Calu3 (cell line): Measurements from ENCODE around the gene S1PR4. TPM values are rescaled to one million over a fixed set of nuclear protein-coding genes. Genes with fewer than 3 reads are reported as not detected.

ENCODE experiments used
- BruUV-seq: library from RNA; stranded (reverse); fragments of 400-500 nt; replicated peaks from 2 replicates; lab custom pipeline; 2021; lab: Mats Ljungman, UMichigan
- CTCF ChIA-PET: fragments of 300-600 bp; sonication (Branson Sonifier 250); formaldehyde crosslinking; loops from one replicate; lab custom pipeline; 2022; ENCODE audit warnings: antibody characterized with exemption; lab: Charles Lee
- DNase-seq: peaks from one replicate; pipeline ENCODE4 v3.0.0; 2022
- H3K27ac Mint-ChIP-seq: one replicate; pipeline ENCODE4 v1.8.0; 2022; ENCODE audit warnings: mixed read lengths; ENCODE audit not compliant: unreplicated experiment
- H3K27me3 Mint-ChIP-seq: one replicate; pipeline ENCODE4 v1.8.0; 2022; ENCODE audit warnings: mixed read lengths; ENCODE audit not compliant: unreplicated experiment
- H3K36me3 Mint-ChIP-seq: one replicate; pipeline ENCODE4 v1.8.0; 2022; ENCODE audit warnings: mild to moderate bottlenecking, moderate library complexity, mixed read lengths; ENCODE audit not compliant: insufficient read depth, unreplicated experiment
- H3K4me1 Mint-ChIP-seq: one replicate; pipeline ENCODE4 v1.8.0; 2022; ENCODE audit warnings: mild to moderate bottlenecking, low read depth, mixed read lengths; ENCODE audit not compliant: unreplicated experiment
- H3K4me3 Mint-ChIP-seq: one replicate; pipeline ENCODE4 v1.8.0; 2022; ENCODE audit warnings: mild to moderate bottlenecking, low read depth, moderate library complexity, mixed read lengths; ENCODE audit not compliant: unreplicated experiment
- H3K9me3 Mint-ChIP-seq: one replicate; pipeline ENCODE4 v1.8.0; 2022; ENCODE audit warnings: low read depth, mixed read lengths; ENCODE audit not compliant: unreplicated experiment
- intact Hi-C: fragments of 100-400 bp; cut with micrococcal nuclease; formaldehyde crosslinking; loops from one replicate; pipeline ENCODE4 v1.10.0; 2022; ENCODE audit not compliant: unreplicated experiment
- total RNA-seq: library from RNA; stranded (reverse); gene quantifications from 2 replicates; pipeline ENCODE4 v1.2.3, GENCODE V29; 2022
- TF ChIP-seq, protein P1 (sequence below): fragments of 200-600 bp; IDR thresholded peaks from one replicate; pipeline ENCODE4 v1.8.0; 2022; ENCODE audit warnings: antibody characterized with exemption; ENCODE audit not compliant: unreplicated experiment

The S1PR4 gene
- total RNA-seq, 1 experiment from 2014 or later, result not detected

DNA sequence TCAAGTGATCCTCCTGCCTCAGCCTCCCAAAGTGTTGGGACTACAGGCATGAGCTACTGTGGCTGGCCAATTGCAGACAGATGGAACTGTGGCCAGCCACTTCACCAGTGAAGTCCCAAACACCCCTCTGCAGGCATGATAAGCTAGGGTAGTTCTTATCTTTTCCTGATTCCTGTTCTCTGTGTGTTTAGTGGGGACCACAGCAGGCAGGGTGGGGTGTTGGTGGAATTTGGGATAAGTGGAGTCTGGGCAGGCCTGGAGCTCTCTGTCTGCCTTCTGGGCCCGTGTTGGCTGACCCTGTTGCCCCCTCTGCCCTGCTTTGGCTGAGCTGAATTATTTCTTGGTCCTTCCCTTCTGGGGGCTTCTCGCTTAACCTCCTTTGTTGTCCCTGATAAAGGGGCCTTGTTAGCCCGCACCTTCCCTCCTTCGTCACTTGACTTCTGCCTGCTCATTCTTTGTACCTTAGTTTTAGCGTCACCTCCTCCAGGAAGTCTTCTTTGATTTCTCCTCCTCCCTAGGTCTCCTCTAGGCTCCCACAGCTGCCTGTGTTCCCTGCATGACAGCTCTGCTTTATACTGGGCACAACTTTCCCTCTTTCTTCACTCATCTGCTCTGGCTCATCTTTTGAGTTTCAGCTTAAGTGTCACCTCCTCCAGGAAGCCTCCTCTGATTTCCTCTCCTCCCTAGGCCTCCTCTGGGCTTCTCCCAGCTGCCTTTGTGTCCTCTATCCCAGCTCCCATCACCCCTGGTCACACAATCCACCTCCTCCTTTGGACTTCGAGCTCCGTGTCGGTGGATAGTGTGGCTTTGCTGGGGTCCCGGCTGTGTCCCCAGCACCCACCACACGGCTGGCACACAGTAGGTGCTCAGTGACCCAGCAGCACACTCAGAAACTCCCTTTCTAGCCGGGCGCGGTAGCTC is 5.4 kb downstream of the S1PR4 start:
- Mint-ChIP-seq H3K4me1 (peaks cover 17% of the 10 kb centered on the region), H3K27me3 (no peaks in the 10 kb centered on the region), H3K36me3 (peaks cover 25% of the 10 kb centered on the region), H3K27ac (peak overlapping the region; percentile 54), H3K4me3 (no peak overlapping the region), H3K9me3 (no peaks in the 10 kb centered on the region)
- TF ChIP-seq, protein P1, sequence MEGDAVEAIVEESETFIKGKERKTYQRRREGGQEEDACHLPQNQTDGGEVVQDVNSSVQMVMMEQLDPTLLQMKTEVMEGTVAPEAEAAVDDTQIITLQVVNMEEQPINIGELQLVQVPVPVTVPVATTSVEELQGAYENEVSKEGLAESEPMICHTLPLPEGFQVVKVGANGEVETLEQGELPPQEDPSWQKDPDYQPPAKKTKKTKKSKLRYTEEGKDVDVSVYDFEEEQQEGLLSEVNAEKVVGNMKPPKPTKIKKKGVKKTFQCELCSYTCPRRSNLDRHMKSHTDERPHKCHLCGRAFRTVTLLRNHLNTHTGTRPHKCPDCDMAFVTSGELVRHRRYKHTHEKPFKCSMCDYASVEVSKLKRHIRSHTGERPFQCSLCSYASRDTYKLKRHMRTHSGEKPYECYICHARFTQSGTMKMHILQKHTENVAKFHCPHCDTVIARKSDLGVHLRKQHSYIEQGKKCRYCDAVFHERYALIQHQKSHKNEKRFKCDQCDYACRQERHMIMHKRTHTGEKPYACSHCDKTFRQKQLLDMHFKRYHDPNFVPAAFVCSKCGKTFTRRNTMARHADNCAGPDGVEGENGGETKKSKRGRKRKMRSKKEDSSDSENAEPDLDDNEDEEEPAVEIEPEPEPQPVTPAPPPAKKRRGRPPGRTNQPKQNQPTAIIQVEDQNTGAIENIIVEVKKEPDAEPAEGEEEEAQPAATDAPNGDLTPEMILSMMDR, result no peak
- no TSS peak for BruUV-seq
- CTCF ChIA-PET, result interaction anchor here (0.6 kb wide), 1 partner anchor 1182 kb away, joined by 3 read pairs; no protein-coding TSS in a partner anchor
- DNase-seq, result no peak
- intact Hi-C loops, result no loop called here

DNA sequence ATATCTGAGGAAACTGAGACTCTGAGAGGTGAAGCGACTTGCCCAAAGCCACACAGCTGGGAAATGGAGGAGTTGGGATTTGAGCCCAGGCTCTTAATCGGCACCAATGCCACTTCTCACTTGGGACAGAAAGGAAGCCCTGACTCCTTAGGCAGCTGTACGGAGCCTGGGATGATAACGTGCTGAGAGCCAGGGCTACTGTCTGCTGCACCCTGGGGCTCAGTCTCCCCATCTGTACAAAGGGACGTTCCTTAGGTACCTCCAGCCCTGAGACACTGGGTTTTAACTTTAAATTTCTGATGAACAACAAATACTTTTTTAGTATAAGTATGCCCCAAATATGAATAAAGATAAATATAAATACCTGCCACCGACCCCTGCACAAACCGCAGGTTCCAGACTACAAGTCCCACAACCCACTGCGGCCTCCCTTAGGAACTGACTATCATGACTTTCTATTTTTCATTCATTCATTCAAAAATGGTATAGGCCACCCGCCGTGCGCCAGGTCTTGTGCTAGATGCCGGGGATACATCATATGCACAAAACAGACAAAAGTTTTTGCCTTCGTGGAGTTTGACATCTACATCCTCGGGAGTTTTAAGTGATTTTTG is 6.4 kb downstream of the S1PR4 start:
- BruUV-seq, result no TSS peak
- CTCF ChIA-PET, result interaction anchor here (0.5 kb wide), 1 partner anchor 91 kb away, joined by 3 read pairs; no protein-coding TSS in a partner anchor
- no peaks in the 10 kb centered on the region for H3K9me3 Mint-ChIP-seq
- H3K27ac Mint-ChIP-seq, result peak overlapping the region; percentile 68
- no peaks in the 10 kb centered on the region for H3K27me3 Mint-ChIP-seq
- peaks cover 21% of the 10 kb centered on the region for H3K36me3 Mint-ChIP-seq
- peaks cover 17% of the 10 kb centered on the region for H3K4me1 Mint-ChIP-seq
- TF ChIP-seq, protein P1, result no peak
- H3K4me3 Mint-ChIP-seq, result peak overlapping the region; percentile 93
- intact Hi-C loops, result no loop called here
- DNase-seq, result peak; percentile 51

DNA sequence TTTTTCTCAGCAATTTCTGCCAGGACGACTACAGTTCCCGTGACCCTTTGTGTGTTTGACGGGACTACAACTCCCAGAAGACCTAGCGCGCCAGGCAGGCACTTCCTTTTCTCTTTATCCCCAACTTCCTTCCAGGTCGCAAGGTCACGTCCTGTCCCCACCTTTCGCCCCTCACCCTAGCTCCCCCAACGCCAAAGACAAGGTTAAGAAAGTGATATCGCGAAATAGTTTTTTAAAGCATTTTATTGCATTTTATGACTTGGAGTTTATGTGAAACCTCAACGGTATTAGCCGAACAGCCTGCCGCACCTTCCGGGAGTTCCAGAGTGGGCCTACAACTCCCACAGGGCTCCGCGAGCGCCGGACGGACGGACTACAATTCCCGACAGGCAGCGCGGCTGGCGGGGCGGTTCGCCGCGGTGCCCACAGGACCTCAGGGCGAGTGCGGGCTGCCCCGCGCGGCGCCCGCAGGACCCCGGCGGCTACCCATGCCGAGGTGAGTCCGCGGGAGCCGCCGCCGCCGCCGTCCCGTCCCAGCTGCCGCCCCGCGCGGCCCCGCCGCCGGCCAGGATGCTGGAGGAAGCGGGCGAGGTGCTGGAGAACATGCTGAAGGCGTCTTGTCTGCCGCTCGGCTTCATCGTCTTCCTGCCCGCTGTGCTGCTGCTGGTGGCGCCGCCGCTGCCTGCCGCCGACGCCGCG is 7.0 kb downstream of the S1PR4 start, which contains the start of gene NCLN:
TSS of gene NCLN (plus strand) at position 470 of the 699 bp plus-strand sequence. CDS start at position 571, 101 bp downstream.
- TF ChIP-seq, protein P1, result no peak
- no peaks in the 10 kb centered on the region for H3K9me3 Mint-ChIP-seq
- intact Hi-C loops, result no loop called here
- H3K27ac Mint-ChIP-seq, result peak within 1 kb of the TSS; percentile 90
- H3K4me1 Mint-ChIP-seq, result peaks cover 17% of the 10 kb centered on the region
- DNase-seq, result peak; percentile 91
- BruUV-seq, result no TSS peak
- H3K36me3 Mint-ChIP-seq, result peaks cover 21% of the 10 kb centered on the region
- peak within 1 kb of the TSS; percentile 93 for H3K4me3 Mint-ChIP-seq
- H3K27me3 Mint-ChIP-seq, result no peaks in the 10 kb centered on the region
- CTCF ChIA-PET, result interaction anchor here (0.5 kb wide), 1 partner anchor 90 kb away, joined by 3 read pairs; no protein-coding TSS in a partner anchor

DNA sequence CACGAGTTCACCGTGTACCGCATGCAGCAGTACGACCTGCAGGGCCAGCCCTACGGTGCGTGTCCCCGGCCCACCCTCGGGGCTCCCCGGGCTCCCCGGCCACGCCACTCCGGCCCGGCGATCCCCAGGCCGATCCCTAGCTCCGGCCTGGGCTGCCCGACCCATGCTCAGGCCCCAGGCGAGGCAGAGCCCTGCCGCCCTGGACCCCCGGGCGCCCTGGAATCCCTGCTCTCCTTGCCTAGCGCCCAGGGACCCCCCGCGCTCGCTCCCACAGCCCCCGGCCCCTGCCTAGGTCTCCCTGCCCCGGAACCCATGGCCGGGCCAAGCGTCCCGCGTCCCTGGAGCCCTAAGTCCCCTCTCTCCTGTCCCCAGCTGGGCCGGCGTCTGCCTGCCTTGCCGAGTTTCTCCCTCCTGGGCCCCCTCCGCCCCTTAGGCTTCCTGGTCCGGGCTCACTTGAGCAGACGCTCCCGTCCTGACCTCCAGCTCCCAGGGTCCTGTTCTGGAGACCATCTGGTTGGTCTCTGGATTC is 7.7 kb downstream of the S1PR4 start:
- Mint-ChIP-seq H3K9me3 (no peaks in the 10 kb centered on the region), H3K36me3 (peaks cover 21% of the 10 kb centered on the region), H3K4me1 (peaks cover 17% of the 10 kb centered on the region), H3K4me3 (peak overlapping the region; percentile 93), H3K27me3 (no peaks in the 10 kb centered on the region), H3K27ac (peak overlapping the region; percentile 90)
- no TSS peak for BruUV-seq
- intact Hi-C loops, result no loop called here
- DNase-seq, result no peak
- CTCF ChIA-PET, result interaction anchor here (0.6 kb wide), 1 partner anchor 55 kb away, joined by 3 read pairs; no protein-coding TSS in a partner anchor
- TF ChIP-seq, protein P1, result no peak
